ENCODE data around the gene C13orf42.
"Not testable (repeated sequence)": the region's sequence is repeated elsewhere in the genome, so short reads cannot be mapped to it uniquely, and the experiment has no call there.

DNA sequence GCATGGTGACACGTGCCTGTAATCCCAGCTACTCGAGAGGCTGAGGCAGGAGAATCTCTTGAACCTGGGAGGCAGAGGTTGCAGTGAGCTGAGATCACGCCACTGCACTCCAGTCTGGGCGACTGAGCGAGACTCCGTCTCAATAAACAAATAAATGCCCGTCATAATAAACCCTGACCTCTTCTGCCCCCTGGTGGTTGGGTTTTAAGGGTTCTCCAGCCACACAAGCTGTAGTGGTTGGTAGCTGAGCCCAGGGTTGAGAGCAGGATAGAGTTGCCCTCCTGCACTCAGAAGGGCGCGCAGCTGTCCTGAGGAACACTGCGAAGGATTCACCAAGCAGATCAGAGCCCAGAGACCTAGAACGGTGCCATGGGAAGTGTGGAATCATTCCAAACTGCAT, 9.8 kb upstream of the C13orf42 start:
- not testable (repeated sequence) for TF ChIP-seq EP300, POLR2AphosphoS5, POLR2A (IDR thresholded peaks at IDR 0.05)
- TF ChIP-seq, protein P1, sequence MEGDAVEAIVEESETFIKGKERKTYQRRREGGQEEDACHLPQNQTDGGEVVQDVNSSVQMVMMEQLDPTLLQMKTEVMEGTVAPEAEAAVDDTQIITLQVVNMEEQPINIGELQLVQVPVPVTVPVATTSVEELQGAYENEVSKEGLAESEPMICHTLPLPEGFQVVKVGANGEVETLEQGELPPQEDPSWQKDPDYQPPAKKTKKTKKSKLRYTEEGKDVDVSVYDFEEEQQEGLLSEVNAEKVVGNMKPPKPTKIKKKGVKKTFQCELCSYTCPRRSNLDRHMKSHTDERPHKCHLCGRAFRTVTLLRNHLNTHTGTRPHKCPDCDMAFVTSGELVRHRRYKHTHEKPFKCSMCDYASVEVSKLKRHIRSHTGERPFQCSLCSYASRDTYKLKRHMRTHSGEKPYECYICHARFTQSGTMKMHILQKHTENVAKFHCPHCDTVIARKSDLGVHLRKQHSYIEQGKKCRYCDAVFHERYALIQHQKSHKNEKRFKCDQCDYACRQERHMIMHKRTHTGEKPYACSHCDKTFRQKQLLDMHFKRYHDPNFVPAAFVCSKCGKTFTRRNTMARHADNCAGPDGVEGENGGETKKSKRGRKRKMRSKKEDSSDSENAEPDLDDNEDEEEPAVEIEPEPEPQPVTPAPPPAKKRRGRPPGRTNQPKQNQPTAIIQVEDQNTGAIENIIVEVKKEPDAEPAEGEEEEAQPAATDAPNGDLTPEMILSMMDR (IDR thresholded peaks at IDR 0.05) = not testable (repeated sequence)

All from suprapubic skin (tissue), 4 donors.